HEK293 (cell line): ENCODE measurements around the gene UCKL1.
A peak's percentile ranks its signal among the peaks of the same experiment; 100 is the strongest.

Source experiments
- EGR2 ChIP-seq: fragments of 450-650 bp; formaldehyde crosslinking; IDR thresholded peaks from 2 replicates; pipeline ENCODE4 v1.5.1; 2016; ENCODE audit warnings: low read depth, missing biosample characterization, missing genetic modification characterization
- HOXA7 ChIP-seq: sonication (generic); formaldehyde crosslinking; IDR thresholded peaks from 2 replicates; pipeline ENCODE4 v1.8.1; 2022; ENCODE audit warnings: missing genetic modification reagents, borderline replicate concordance
- KLF7 ChIP-seq: fragments of 450-650 bp; formaldehyde crosslinking; IDR thresholded peaks from 2 replicates; pipeline ENCODE4 v1.5.1; 2016; ENCODE audit warnings: missing biosample characterization, missing genetic modification characterization, borderline replicate concordance
- PATZ1 ChIP-seq: fragments of 450-650 bp; formaldehyde crosslinking; IDR thresholded peaks from 2 replicates; pipeline ENCODE4 v1.5.1; 2016; ENCODE audit warnings: missing biosample characterization, missing genetic modification characterization
- REST ChIP-seq: fragments of 450-650 bp; formaldehyde crosslinking; IDR thresholded peaks from 2 replicates; pipeline ENCODE4 v1.5.1; 2016; ENCODE audit warnings: missing biosample characterization, missing genetic modification characterization
- YY1 ChIP-seq: fragments of 450-650 bp; formaldehyde crosslinking; IDR thresholded peaks from 2 replicates; pipeline ENCODE4 v1.5.1; 2018; ENCODE audit warnings: missing biosample characterization, missing genetic modification characterization
- ZNF133 ChIP-seq: fragments of 450-650 bp; formaldehyde crosslinking; IDR thresholded peaks from 2 replicates; pipeline ENCODE4 v1.5.1; 2016; ENCODE audit warnings: missing biosample characterization, missing genetic modification characterization
- ZNF16 ChIP-seq: fragments of 450-650 bp; formaldehyde crosslinking; IDR thresholded peaks from 2 replicates; pipeline ENCODE4 v1.5.1; 2016; ENCODE audit warnings: low read depth, missing biosample characterization, missing genetic modification characterization
- ZNF174 ChIP-seq: fragments of 450-650 bp; formaldehyde crosslinking; IDR thresholded peaks from 2 replicates; pipeline ENCODE4 v1.5.0; 2017; ENCODE audit warnings: missing biosample characterization, mild to moderate bottlenecking, missing genetic modification characterization
- ZNF2 ChIP-seq: fragments of 450-650 bp; formaldehyde crosslinking; IDR thresholded peaks from 2 replicates; pipeline ENCODE4 v1.5.1; 2016; ENCODE audit warnings: missing biosample characterization, missing genetic modification characterization
- ZNF239 ChIP-seq: fragments of 450-650 bp; formaldehyde crosslinking; IDR thresholded peaks from 2 replicates; pipeline ENCODE4 v1.5.1; 2016; ENCODE audit warnings: missing biosample characterization, missing genetic modification characterization
- ZNF24 ChIP-seq: fragments of 450-650 bp; formaldehyde crosslinking; IDR thresholded peaks from 2 replicates; pipeline ENCODE4 v1.5.1; 2016; ENCODE audit warnings: missing biosample characterization, missing genetic modification characterization
- ZNF280D ChIP-seq: fragments of 450-650 bp; formaldehyde crosslinking; IDR thresholded peaks from 2 replicates; pipeline ENCODE4 v1.5.1; 2016; ENCODE audit warnings: missing biosample characterization, missing genetic modification characterization
- ZNF404 ChIP-seq: fragments of 450-650 bp; formaldehyde crosslinking; IDR thresholded peaks from 2 replicates; pipeline ENCODE4 v1.5.1; 2017; ENCODE audit warnings: missing biosample characterization, missing genetic modification characterization
- ZNF530 ChIP-seq: fragments of 450-650 bp; formaldehyde crosslinking; IDR thresholded peaks from 2 replicates; pipeline ENCODE4 v1.5.1; 2016; ENCODE audit warnings: low read depth, missing biosample characterization, missing genetic modification characterization
- ZNF549 ChIP-seq: fragments of 450-650 bp; IDR thresholded peaks from 2 replicates; pipeline ENCODE4 v1.5.1; 2018; ENCODE audit warnings: missing biosample characterization, missing genetic modification characterization, mild to moderate bottlenecking, inconsistent platforms, moderate library complexity
- ZNF585B ChIP-seq: fragments of 450-650 bp; formaldehyde crosslinking; IDR thresholded peaks from 2 replicates; pipeline ENCODE4 v1.5.1; 2016; ENCODE audit warnings: missing biosample characterization, missing genetic modification characterization
- ZNF629 ChIP-seq: fragments of 450-650 bp; formaldehyde crosslinking; IDR thresholded peaks from 2 replicates; pipeline ENCODE4 v1.5.1; 2017; ENCODE audit warnings: missing biosample characterization, missing genetic modification characterization
- ZNF677 ChIP-seq: fragments of 450-650 bp; IDR thresholded peaks from 2 replicates; pipeline ENCODE4 v1.5.0; 2018; ENCODE audit warnings: missing biosample characterization, mild to moderate bottlenecking, missing genetic modification characterization, moderate library complexity
- ZNF707 ChIP-seq: fragments of 450-650 bp; formaldehyde crosslinking; IDR thresholded peaks from 2 replicates; pipeline ENCODE4 v1.5.1; 2016; ENCODE audit warnings: missing biosample characterization, missing genetic modification characterization
- ZNF776 ChIP-seq: fragments of 450-650 bp; formaldehyde crosslinking; IDR thresholded peaks from 2 replicates; pipeline ENCODE4 v1.5.0; 2017; ENCODE audit warnings: missing biosample characterization, missing genetic modification characterization, borderline replicate concordance
- ZNF777 ChIP-seq: fragments of 450-650 bp; formaldehyde crosslinking; IDR thresholded peaks from 2 replicates; pipeline ENCODE4 v1.5.1; 2017; ENCODE audit warnings: missing biosample characterization, missing genetic modification characterization, borderline replicate concordance
- TF ChIP-seq, protein P1 (sequence below): fragments of 450-650 bp; formaldehyde crosslinking; IDR thresholded peaks from 2 replicates; pipeline ENCODE4 v1.5.1; 2016; ENCODE audit warnings: missing biosample characterization, missing genetic modification characterization, low read depth
- TF ChIP-seq, protein P2 (sequence below): fragments of 450-650 bp; formaldehyde crosslinking; IDR thresholded peaks from 2 replicates; pipeline ENCODE4 v1.5.1; 2017; ENCODE audit warnings: missing biosample characterization, mild to moderate bottlenecking, missing genetic modification characterization, moderate library complexity
- TF ChIP-seq, protein P3 (sequence below): IDR thresholded peaks from 2 replicates; pipeline ENCODE4 v1.6.1; 2011; ENCODE audit warnings: mild to moderate bottlenecking, low read depth, low read length, borderline replicate concordance

The UCKL1 gene

GRCh38 chr20:63978319-63979228 is 22.4 kb upstream of the UCKL1 start (continued):
- TF ChIP-seq ZNF707 (tag by site-specific recombination) = no peak
- no peak for TF ChIP-seq ZNF174
- TF ChIP-seq ZNF530 = no peak
- no peak for TF ChIP-seq ZNF24 (tag by site-specific recombination)
- TF ChIP-seq HOXA7 (CRISPR knock-in tag) = no peak
- peak; percentile 35; the same call in 1 of the 2 replicates for TF ChIP-seq ZNF629 (tag by site-specific recombination)
- no peak for TF ChIP-seq REST
- no peak for TF ChIP-seq YY1 (tag by site-specific recombination)
- TF ChIP-seq, protein P1, sequence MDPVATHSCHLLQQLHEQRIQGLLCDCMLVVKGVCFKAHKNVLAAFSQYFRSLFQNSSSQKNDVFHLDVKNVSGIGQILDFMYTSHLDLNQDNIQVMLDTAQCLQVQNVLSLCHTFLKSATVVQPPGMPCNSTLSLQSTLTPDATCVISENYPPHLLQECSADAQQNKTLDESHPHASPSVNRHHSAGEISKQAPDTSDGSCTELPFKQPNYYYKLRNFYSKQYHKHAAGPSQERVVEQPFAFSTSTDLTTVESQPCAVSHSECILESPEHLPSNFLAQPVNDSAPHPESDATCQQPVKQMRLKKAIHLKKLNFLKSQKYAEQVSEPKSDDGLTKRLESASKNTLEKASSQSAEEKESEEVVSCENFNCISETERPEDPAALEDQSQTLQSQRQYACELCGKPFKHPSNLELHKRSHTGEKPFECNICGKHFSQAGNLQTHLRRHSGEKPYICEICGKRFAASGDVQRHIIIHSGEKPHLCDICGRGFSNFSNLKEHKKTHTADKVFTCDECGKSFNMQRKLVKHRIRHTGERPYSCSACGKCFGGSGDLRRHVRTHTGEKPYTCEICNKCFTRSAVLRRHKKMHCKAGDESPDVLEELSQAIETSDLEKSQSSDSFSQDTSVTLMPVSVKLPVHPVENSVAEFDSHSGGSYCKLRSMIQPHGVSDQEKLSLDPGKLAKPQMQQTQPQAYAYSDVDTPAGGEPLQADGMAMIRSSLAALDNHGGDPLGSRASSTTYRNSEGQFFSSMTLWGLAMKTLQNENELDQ (tag by site-specific recombination) = no peak
- no peak for TF ChIP-seq ZNF549 (tag by site-specific recombination)
- no peak; the same call in 1 of the 2 replicates for TF ChIP-seq ZNF777 (tag by site-specific recombination)
- TF ChIP-seq ZNF2 (tag by site-specific recombination) = no peak
- no peak for TF ChIP-seq ZNF239 (tag by site-specific recombination)
- TF ChIP-seq, protein P2, sequence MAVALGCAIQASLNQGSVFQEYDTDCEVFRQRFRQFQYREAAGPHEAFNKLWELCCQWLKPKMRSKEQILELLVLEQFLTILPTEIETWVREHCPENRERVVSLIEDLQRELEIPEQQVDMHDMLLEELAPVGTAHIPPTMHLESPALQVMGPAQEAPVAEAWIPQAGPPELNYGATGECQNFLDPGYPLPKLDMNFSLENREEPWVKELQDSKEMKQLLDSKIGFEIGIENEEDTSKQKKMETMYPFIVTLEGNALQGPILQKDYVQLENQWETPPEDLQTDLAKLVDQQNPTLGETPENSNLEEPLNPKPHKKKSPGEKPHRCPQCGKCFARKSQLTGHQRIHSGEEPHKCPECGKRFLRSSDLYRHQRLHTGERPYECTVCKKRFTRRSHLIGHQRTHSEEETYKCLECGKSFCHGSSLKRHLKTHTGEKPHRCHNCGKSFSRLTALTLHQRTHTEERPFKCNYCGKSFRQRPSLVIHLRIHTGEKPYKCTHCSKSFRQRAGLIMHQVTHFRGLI = peak; percentile 93
- no peak; the same call in 1 of the 2 replicates for TF ChIP-seq EGR2
- TF ChIP-seq ZNF280D (tag by site-specific recombination) = no peak
- TF ChIP-seq ZNF585B (tag by site-specific recombination) = no peak
- TF ChIP-seq ZNF677 (tag by site-specific recombination) = no peak
- TF ChIP-seq ZNF16 (tag by site-specific recombination) = no peak
- TF ChIP-seq ZNF133 = no peak
- TF ChIP-seq, protein P3, sequence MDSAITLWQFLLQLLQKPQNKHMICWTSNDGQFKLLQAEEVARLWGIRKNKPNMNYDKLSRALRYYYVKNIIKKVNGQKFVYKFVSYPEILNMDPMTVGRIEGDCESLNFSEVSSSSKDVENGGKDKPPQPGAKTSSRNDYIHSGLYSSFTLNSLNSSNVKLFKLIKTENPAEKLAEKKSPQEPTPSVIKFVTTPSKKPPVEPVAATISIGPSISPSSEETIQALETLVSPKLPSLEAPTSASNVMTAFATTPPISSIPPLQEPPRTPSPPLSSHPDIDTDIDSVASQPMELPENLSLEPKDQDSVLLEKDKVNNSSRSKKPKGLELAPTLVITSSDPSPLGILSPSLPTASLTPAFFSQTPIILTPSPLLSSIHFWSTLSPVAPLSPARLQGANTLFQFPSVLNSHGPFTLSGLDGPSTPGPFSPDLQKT = no peak
- TF ChIP-seq KLF7 (tag by site-specific recombination) = no peak; the same call in 1 of the 2 replicates
- peak; percentile 96 for TF ChIP-seq PATZ1 (tag by site-specific recombination)
- no peak for TF ChIP-seq ZNF404 (tag by site-specific recombination)
- no peak for TF ChIP-seq ZNF776 (tag by site-specific recombination)
